SU-DHL-6 (cell line): ENCODE results near the gene PIGX.

Source experiments
- H2AFZ ChIP-seq: fragments of 200-600 bp; sonication (generic); 2 replicates; pipeline ENCODE4 v1.6.1; 2014; ENCODE audit warnings: low read depth, mild to moderate bottlenecking, moderate library complexity, mixed read lengths, antibody characterized with exemption, low read length; ENCODE audit not compliant: severe bottlenecking
- H3F3A ChIP-seq: fragments of 200-600 bp; shearing (Covaris generic); 2 replicates; pipeline ENCODE4 v1.6.0; 2016; ENCODE audit warnings: antibody characterized with exemption, mild to moderate bottlenecking; ENCODE audit not compliant: insufficient read depth
- H3K27ac ChIP-seq: fragments of 200-600 bp; sonication (generic); 2 replicates; pipeline ENCODE4 v1.5.1; 2016; ENCODE audit warnings: low read depth, mild to moderate bottlenecking, low read length, moderate library complexity, mixed read lengths
- H3K27me3 ChIP-seq: fragments of 200-600 bp; sonication (generic), shearing (Covaris generic); 2 replicates; pipeline ENCODE4 v1.6.0; 2014; ENCODE audit warnings: mild to moderate bottlenecking, low read length
- H3K36me3 ChIP-seq: fragments of 200-600 bp; sonication (generic); 2 replicates; pipeline ENCODE4 v1.6.1; 2014; ENCODE audit warnings: mild to moderate bottlenecking, low read length, mixed read lengths
- H3K4me2 ChIP-seq: fragments of 300-600, 200-600 bp; shearing (Covaris generic), sonication (generic); 2 replicates; pipeline ENCODE4 v1.6.0; 2014; ENCODE audit warnings: low read length, low read depth, mild to moderate bottlenecking; ENCODE audit not compliant: poor library complexity, severe bottlenecking
- H3K4me3 ChIP-seq: fragments of 200-600 bp; sonication (generic); 2 replicates; pipeline ENCODE4 v1.5.1; 2014; ENCODE audit warnings: antibody characterized with exemption, low read length, mild to moderate bottlenecking, mixed read lengths; ENCODE audit not compliant: insufficient read depth, poor library complexity, severe bottlenecking
- H3K79me2 ChIP-seq: fragments of 200-600 bp; sonication (generic); 2 replicates; pipeline ENCODE4 v1.6.1; 2014; ENCODE audit warnings: mild to moderate bottlenecking, low read length, moderate library complexity; ENCODE audit not compliant: insufficient read depth
- H3K9ac ChIP-seq: fragments of 200-600 bp; sonication (generic); 2 replicates; pipeline ENCODE4 v1.7.0; 2014; ENCODE audit warnings: mild to moderate bottlenecking, low read length
- H3K9me2 ChIP-seq: fragments of 200-600 bp; sonication (generic); replicated peaks from 2 replicates; pipeline ENCODE4 v1.6.1; 2014; ENCODE audit warnings: low read length; ENCODE audit not compliant: insufficient read depth
- H3K9me3 ChIP-seq: fragments of 200-600 bp; sonication (generic); 2 replicates; pipeline ENCODE4 v1.6.1; 2014; ENCODE audit warnings: low read length, mixed read lengths; ENCODE audit not compliant: insufficient read depth
- H4K20me1 ChIP-seq: fragments of 200-600 bp; sonication (generic); 2 replicates; pipeline ENCODE4 v1.6.1; 2014; ENCODE audit warnings: low read depth, mild to moderate bottlenecking, antibody characterized with exemption, low read length, moderate library complexity, mixed read lengths
- EZH2phosphoT487 ChIP-seq: fragments of 200-600 bp; sonication (generic), shearing (Covaris generic); conservative IDR thresholded peaks from 2 replicates; pipeline ENCODE4 v1.6.1; 2018; ENCODE audit warnings: mild to moderate bottlenecking, antibody characterized with exemption, low read length, moderate library complexity, mixed read lengths
- TF ChIP-seq, protein P1 (sequence below): fragments of 200-600 bp; sonication (generic); IDR thresholded peaks from one replicate; pipeline ENCODE4 v1.5.1; 2017; ENCODE audit warnings: antibody characterized with exemption, mild to moderate bottlenecking, low read length, moderate library complexity; ENCODE audit not compliant: insufficient read depth, poor library complexity, severe bottlenecking

The PIGX gene

DNA sequence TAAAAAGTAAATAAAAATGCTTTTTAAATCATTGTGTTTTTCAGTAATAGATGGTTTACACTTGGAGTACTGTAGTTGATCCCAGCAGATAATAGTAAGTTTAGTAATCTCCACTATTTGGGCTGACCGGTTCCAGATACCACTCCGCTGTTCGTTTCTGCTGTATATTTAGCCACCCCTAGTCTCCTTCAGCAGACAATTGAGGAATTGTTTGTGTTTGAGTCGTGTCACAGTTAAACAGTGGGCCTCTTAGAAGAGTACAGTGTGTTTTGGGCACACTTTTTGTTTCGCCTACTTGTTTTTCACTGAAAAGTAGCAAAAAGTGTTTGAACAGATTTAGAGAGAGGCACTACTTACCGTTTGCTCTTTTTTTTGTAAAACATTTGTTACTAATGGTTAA is 60.7 kb downstream of the PIGX start:
- no peak overlapping the region for H2AFZ ChIP-seq
- H3K9me2 ChIP-seq: no peaks in the 10 kb centered on the region
- no peaks in the 10 kb centered on the region for H3K36me3 ChIP-seq
- no peak overlapping the region for H3K4me2 ChIP-seq
- no peaks in the 10 kb centered on the region for H3K27me3 ChIP-seq
- H3K9me3 ChIP-seq: no peaks in the 10 kb centered on the region
- no peak for TF ChIP-seq EZH2phosphoT487
- peaks cover 15% of the 10 kb centered on the region for H4K20me1 ChIP-seq
- H3K9ac ChIP-seq: no peak overlapping the region
- peaks cover 97% of the 10 kb centered on the region for H3K79me2 ChIP-seq
- H3F3A ChIP-seq: 0 out of 2 replicates have a peak, but pooled peaks cover 11% of the 10 kb centered on the region
- H3K4me3 ChIP-seq: no peak overlapping the region
- no peak overlapping the region for H3K27ac ChIP-seq

DNA sequence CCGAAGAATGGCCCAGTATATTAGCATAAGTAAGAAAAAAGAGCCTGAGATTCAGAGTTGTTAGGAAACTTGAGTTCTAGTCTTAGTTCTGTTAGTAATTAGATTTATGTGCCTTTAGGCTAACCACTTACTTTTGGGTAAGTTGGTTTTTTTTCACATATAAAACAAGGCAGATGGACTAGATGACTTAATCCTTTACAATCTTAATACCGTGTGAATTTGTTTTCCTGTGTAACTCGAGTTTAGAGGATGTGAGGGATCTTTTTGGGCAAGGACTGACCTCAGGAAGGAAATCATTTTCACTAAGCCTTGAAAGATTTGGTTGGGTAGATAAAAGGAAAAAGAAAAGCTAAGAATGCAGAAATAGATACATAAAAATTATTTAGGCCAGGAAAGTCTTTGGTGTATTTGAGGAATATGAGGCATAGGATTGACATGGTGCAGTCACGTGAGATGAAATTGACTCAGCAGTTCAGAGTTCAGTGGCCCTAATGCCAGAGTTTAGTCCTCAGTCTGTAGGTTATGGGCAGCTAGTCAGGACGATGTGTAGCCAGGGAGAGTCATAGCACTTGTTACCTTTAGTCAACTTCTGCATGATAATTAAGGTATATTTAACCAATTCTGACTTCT is 62.1 kb downstream of the PIGX start:
- no peak overlapping the region for H2AFZ ChIP-seq
- H3F3A ChIP-seq: 0 out of 2 replicates have a peak, but pooled peaks cover 11% of the 10 kb centered on the region
- H3K9me3 ChIP-seq: peaks cover 4% of the 10 kb centered on the region; the same call in 1 of the 2 replicates
- peaks cover 97% of the 10 kb centered on the region for H3K79me2 ChIP-seq
- TF ChIP-seq, protein P1, sequence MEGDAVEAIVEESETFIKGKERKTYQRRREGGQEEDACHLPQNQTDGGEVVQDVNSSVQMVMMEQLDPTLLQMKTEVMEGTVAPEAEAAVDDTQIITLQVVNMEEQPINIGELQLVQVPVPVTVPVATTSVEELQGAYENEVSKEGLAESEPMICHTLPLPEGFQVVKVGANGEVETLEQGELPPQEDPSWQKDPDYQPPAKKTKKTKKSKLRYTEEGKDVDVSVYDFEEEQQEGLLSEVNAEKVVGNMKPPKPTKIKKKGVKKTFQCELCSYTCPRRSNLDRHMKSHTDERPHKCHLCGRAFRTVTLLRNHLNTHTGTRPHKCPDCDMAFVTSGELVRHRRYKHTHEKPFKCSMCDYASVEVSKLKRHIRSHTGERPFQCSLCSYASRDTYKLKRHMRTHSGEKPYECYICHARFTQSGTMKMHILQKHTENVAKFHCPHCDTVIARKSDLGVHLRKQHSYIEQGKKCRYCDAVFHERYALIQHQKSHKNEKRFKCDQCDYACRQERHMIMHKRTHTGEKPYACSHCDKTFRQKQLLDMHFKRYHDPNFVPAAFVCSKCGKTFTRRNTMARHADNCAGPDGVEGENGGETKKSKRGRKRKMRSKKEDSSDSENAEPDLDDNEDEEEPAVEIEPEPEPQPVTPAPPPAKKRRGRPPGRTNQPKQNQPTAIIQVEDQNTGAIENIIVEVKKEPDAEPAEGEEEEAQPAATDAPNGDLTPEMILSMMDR: no peak
- TF ChIP-seq EZH2phosphoT487: no peak
- H3K4me2 ChIP-seq: no peak overlapping the region
- H3K9me2 ChIP-seq: no peaks in the 10 kb centered on the region
- H3K27me3 ChIP-seq: no peaks in the 10 kb centered on the region
- peaks cover 15% of the 10 kb centered on the region for H4K20me1 ChIP-seq
- peaks cover 7% of the 10 kb centered on the region; the same call in 1 of the 2 replicates for H3K36me3 ChIP-seq
- no peak overlapping the region for H3K27ac ChIP-seq
- no peak overlapping the region for H3K4me3 ChIP-seq
- H3K9ac ChIP-seq: no peak overlapping the region

DNA sequence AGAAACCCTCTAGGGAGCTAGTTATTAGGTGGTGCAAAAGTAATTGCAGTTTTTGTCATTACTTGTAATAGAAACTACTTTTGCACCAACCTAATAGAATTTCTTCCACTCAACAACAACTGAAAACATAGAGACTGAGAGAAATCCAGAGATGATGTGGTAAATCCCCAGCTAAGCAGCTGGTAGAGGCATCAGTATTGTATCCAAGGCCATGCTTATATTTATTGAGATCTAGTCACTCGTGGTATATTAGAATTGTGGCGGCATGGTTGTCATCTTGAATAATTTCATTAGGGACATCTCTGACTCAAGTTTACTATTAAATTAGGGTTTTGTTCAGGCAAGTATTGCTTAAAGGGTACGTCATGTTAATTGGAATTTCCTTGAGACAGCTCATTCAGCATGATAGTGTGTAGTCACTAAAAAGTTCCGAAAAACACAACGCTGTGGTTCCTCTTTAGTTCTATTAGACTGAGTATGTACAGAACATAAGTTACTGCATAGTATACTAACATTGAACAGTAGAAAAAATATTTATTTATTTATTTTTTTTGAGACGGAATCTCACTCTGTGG is 62.8 kb downstream of the PIGX start:
- Histone ChIP-seq H3K9me3 (peaks cover 4% of the 10 kb centered on the region; the same call in 1 of the 2 replicates), H3F3A (0 out of 2 replicates have a peak, but pooled peaks cover 11% of the 10 kb centered on the region), H4K20me1 (peaks cover 15% of the 10 kb centered on the region), H3K36me3 (peaks cover 11% of the 10 kb centered on the region; the same call in 1 of the 2 replicates), H3K27me3 (no peaks in the 10 kb centered on the region), H3K27ac (no peak overlapping the region), H3K79me2 (peaks cover 97% of the 10 kb centered on the region), H3K9me2 (no peaks in the 10 kb centered on the region), H3K4me3 (no peak overlapping the region), H3K9ac (no peak overlapping the region), H2AFZ (no peak overlapping the region), H3K4me2 (no peak overlapping the region)
- no peak for TF ChIP-seq EZH2phosphoT487
- TF ChIP-seq, protein P1: no peak

DNA sequence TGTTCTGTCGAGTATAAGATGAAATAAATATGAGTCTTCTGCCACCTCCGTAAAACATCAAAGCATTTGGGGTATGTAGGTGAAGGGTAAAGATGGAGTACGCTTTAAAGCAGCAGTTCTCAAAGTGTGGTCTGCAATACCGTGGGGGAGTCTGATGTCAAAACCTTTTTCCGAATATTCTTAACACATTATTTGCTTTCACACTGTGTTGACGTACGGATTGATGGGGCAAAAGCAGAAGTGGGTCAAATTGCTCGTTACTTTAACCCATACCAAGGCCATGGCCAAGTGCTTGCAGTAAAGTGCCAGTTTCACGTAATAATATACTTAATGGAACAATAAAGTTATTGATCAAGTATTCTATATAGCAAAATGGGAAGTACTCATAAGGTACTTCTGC is 63.8 kb downstream of the PIGX start:
- Histone ChIP-seq H3K4me2 (no peak overlapping the region), H3K9ac (no peak overlapping the region), H3K27ac (no peak overlapping the region), H3F3A (0 out of 2 replicates have a peak, but pooled peaks cover 10% of the 10 kb centered on the region), H3K4me3 (no peak overlapping the region), H3K27me3 (no peaks in the 10 kb centered on the region), H3K9me3 (peaks cover 4% of the 10 kb centered on the region; the same call in 1 of the 2 replicates), H4K20me1 (peaks cover 13% of the 10 kb centered on the region), H3K36me3 (peaks cover 14% of the 10 kb centered on the region; the same call in 1 of the 2 replicates), H3K9me2 (no peaks in the 10 kb centered on the region), H2AFZ (no peak overlapping the region), H3K79me2 (peaks cover 98% of the 10 kb centered on the region)
- TF ChIP-seq, protein P1: no peak
